Panc1 (cell line): ENCODE measurements around the gene LPAR6.

ENCODE experiments used
- POLR2AphosphoS5 ChIP-seq: IDR thresholded peaks from 2 replicates; pipeline ENCODE4 v1.6.1; 2012; ENCODE audit warnings: mild to moderate bottlenecking, low read depth, low read length, moderate library complexity
- SIN3A ChIP-seq: IDR thresholded peaks from 2 replicates; pipeline ENCODE4 v1.6.1; 2012; ENCODE audit warnings: low read depth, mild to moderate bottlenecking, low read length, moderate library complexity, borderline replicate concordance; ENCODE audit not compliant: insufficient read depth
- TCF7L2 ChIP-seq: IDR thresholded peaks from 2 replicates; pipeline ENCODE4 v1.6.1; 2011; ENCODE audit warnings: mild to moderate bottlenecking, low read depth, low read length, inconsistent platforms
- TF ChIP-seq, protein P1 (sequence below): fragments of 450-650 bp; IDR thresholded peaks from 2 replicates; pipeline ENCODE4 v1.5.1; 2017; ENCODE audit warnings: mild to moderate bottlenecking
- TF ChIP-seq, protein P2 (sequence below), 2 experiments: IDR thresholded peaks; 2 replicates each; pipeline ENCODE4 v1.6.1; 2011 to 2012; ENCODE audit warnings: low read depth in 2 of 2, control low read depth in 1 of 2, low read length in 1 of 2, mild to moderate bottlenecking in 1 of 2, moderate library complexity in 1 of 2; ENCODE audit not compliant: insufficient read depth in 1 of 2

DNA sequence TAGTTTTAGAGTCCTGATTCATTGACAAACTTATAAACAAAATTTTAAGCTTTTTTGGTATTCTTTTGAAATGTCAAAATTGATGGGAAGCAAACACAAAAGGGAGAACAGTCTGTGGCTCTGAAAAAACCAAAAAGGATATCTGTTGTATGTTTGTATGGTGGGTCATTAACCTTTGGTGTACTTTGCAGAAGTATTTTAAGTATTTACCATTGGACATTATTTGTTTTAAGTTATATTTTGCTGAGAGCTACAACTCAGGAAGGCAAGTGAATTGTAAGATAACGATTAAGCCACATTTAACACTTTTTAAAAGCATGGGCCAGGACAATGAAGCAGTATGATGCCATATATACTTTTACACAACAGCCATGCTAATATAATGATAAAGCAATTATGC, 15.2 kb downstream of the LPAR6 start:
- TF ChIP-seq, protein P1, sequence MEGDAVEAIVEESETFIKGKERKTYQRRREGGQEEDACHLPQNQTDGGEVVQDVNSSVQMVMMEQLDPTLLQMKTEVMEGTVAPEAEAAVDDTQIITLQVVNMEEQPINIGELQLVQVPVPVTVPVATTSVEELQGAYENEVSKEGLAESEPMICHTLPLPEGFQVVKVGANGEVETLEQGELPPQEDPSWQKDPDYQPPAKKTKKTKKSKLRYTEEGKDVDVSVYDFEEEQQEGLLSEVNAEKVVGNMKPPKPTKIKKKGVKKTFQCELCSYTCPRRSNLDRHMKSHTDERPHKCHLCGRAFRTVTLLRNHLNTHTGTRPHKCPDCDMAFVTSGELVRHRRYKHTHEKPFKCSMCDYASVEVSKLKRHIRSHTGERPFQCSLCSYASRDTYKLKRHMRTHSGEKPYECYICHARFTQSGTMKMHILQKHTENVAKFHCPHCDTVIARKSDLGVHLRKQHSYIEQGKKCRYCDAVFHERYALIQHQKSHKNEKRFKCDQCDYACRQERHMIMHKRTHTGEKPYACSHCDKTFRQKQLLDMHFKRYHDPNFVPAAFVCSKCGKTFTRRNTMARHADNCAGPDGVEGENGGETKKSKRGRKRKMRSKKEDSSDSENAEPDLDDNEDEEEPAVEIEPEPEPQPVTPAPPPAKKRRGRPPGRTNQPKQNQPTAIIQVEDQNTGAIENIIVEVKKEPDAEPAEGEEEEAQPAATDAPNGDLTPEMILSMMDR: no peak
- TF ChIP-seq POLR2AphosphoS5: no peak
- TF ChIP-seq TCF7L2: no peak
- TF ChIP-seq, protein P2, sequence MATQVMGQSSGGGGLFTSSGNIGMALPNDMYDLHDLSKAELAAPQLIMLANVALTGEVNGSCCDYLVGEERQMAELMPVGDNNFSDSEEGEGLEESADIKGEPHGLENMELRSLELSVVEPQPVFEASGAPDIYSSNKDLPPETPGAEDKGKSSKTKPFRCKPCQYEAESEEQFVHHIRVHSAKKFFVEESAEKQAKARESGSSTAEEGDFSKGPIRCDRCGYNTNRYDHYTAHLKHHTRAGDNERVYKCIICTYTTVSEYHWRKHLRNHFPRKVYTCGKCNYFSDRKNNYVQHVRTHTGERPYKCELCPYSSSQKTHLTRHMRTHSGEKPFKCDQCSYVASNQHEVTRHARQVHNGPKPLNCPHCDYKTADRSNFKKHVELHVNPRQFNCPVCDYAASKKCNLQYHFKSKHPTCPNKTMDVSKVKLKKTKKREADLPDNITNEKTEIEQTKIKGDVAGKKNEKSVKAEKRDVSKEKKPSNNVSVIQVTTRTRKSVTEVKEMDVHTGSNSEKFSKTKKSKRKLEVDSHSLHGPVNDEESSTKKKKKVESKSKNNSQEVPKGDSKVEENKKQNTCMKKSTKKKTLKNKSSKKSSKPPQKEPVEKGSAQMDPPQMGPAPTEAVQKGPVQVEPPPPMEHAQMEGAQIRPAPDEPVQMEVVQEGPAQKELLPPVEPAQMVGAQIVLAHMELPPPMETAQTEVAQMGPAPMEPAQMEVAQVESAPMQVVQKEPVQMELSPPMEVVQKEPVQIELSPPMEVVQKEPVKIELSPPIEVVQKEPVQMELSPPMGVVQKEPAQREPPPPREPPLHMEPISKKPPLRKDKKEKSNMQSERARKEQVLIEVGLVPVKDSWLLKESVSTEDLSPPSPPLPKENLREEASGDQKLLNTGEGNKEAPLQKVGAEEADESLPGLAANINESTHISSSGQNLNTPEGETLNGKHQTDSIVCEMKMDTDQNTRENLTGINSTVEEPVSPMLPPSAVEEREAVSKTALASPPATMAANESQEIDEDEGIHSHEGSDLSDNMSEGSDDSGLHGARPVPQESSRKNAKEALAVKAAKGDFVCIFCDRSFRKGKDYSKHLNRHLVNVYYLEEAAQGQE (IDR thresholded peaks at IDR 0.05; ENCODE audit: insufficient read depth in 1 of 2, low read depth in 2 of 2, low read length in 1 of 2): no peak
- TF ChIP-seq SIN3A: no peak
